ENCODE results near the gene ARHGAP6.

GRCh38 chrX:11329021-11329420, 336.7 kb downstream of the ARHGAP6 start:
- TF ChIP-seq CTCF (IDR thresholded peaks at IDR 0.05) = no peak
- no peak for TF ChIP-seq EP300 (IDR thresholded peaks at IDR 0.05)
- no peak for TF ChIP-seq POLR2AphosphoS5 (IDR thresholded peaks at IDR 0.05)

All from upper lobe of left lung (tissue), 4 donors.